Bronchus fibroblast of lung (primary cell): ENCODE results near the gene RMND5A. TPM values are rescaled to one million over a fixed set of nuclear protein-coding genes. Genes with fewer than 3 reads are reported as not detected.

ENCODE experiments used
- total RNA-seq: library from RNA; depleted of rRNA; stranded (reverse); fragments of >200 nt; gene quantifications from 2 replicates; pipeline ENCODE4 v1.2.3, GENCODE V29; 2015

RMND5A gene, protein sequence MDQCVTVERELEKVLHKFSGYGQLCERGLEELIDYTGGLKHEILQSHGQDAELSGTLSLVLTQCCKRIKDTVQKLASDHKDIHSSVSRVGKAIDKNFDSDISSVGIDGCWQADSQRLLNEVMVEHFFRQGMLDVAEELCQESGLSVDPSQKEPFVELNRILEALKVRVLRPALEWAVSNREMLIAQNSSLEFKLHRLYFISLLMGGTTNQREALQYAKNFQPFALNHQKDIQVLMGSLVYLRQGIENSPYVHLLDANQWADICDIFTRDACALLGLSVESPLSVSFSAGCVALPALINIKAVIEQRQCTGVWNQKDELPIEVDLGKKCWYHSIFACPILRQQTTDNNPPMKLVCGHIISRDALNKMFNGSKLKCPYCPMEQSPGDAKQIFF
- total RNA-seq: 7.1 and 8.1 TPM in 2 replicates

DNA sequence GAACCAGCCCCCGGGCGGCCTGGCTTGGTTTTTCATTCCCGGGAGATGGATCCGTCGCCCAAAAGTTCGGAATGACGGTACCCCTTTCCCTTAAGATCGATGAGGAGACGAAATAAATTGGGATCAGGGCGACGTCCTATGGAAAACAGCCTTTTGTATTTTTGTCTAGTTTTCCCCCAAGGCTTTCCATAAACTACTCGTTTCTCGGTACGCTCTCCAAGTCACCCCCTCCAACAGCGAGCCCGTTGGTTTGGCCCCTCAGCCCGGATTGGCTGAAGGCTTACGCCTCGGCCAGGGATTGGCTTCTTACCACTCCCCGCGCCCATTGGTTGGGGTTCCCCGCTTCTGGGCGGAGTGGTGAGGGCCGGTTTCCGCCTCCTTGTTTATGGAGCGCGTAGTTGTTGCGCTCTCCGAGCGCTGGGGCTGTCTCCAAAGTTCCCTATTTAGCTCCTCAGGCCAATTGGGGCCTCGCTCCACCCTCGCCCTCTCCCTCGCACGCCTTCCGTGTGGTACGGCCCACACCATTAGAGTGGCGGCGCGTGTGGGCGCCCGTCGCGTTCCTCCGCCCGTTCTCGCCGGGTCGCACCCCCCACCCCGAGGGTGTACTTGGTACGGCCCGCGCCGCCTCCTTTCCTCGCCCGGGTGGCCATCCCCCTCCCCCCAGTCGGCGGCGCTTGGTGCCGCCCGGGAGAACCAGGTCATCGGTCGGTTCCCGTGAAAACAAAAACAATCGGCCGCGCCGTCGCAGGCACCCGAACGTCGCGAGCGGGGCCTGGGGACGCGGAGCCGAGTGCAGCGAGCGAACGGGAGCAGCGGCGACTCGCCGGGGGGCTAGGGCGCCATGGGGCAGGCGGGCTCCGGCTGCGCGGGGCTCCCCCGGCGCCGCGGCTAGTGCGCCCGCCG lies at the start of gene RMND5A:
TSS of gene RMND5A (plus strand) at position 655 of the 903 bp plus-strand sequence. CDS start 377 bp downstream, outside the sequence.

DNA sequence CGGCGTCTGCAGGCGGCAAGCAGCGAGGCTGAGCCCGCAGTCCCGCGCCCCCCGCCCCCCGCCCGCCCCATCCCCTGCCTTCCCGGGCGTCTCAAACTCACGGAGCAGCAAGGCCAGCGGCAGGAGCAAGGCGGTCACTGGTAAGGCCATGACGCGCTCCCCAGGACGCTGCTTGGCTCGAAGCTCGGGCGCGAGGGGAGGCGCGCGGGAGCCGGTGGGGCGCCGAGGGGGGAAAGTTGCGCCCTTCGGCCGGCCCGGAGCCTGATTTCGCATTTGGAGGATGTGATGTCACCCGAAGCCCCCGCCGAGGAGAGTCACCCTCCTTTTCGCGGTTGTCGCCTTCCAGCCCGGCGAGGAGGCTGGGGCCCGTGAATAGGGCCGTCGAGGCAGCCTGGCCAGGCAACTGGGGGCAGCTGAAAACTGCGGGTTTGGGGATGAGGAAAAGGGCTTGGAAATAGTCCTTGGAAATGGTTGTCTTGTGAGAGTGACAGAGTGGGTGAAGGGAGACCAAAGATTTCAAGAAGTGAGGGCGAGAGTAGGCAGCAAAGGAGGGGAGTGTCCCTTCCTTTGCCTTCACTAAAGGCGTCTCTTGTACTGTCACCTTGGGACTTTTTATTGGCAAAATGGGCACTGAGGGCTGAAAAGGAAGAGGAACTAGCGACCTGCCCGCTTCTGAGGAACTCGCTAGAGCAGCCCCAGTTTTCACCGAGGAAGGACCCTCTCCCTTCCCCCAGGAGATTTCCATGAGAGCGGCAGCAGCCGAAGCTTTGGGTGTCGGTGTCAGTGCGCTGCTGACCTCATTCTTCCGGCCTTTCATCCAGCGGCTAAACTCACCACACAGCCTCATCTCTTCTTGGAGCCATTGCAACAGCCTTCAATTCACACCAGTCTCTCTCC lies 70.8 kb downstream of the RMND5A start, which contains the start of gene CD8A:
TSS of gene CD8A (minus strand) at position 238 of the 897 bp plus-strand sequence. CDS start at position 150, 88 bp downstream.

Other genes with a start within 250 kb of the RMND5A start
- gene CHMP3, start 156.8 kb upstream of the RMND5A start, total RNA-seq: 33.4 and 44.2 TPM in 2 replicates
- 9.8 TPM in 2 replicates for gene RNF103, start 96.4 kb upstream of the RMND5A start, total RNA-seq
- gene CD8A, start 70.6 kb downstream of the RMND5A start, total RNA-seq: not detected in 2 replicates
- gene CD8B, start 141.6 kb downstream of the RMND5A start, total RNA-seq: not detected in 2 replicates
- gene RGPD1, start 221.8 kb downstream of the RMND5A start, total RNA-seq: under 0.01 TPM in 1 of 2 replicates, not detected in the other